Gastrocnemius medialis (tissue), 4 donors: Measurements from ENCODE around the gene FAM124A. TPM values are rescaled to one million over a fixed set of nuclear protein-coding genes. Genes with fewer than 3 reads are reported as not detected.

ENCODE experiments used
- ATAC-seq, 2 donors: fragments of 150-250 bp; one replicate each; pipeline ENCODE4 v1.9.1; 2016
- DNase-seq, 2 donors: peaks; one replicate each; pipeline ENCODE4 v3.0.0-alpha.2; 2019
- H3K27ac ChIP-seq, 4 donors: fragments of 200-600 bp; sonication (generic); 1 replicate in 1 of 4; 2 replicates in 3 of 4; pipeline ENCODE4 v1.5.1; 2016 to 2018; ENCODE audit warnings: mild to moderate bottlenecking in 2 of 4, moderate library complexity in 1 of 4
- H3K27me3 ChIP-seq, 3 donors: fragments of 200-600 bp; sonication (generic) in 2 of 3; 1 replicate in 1 of 3; 2 replicates in 2 of 3; pipeline versions ENCODE4 v1.5.1 to v1.6.0; 2016 to 2019; ENCODE audit warnings: mild to moderate bottlenecking in 1 of 3, moderate library complexity in 1 of 3
- H3K36me3 ChIP-seq, 2 donors: fragments of 200-600 bp; sonication (generic) in 1 of 2; one replicate each; pipeline ENCODE4 v1.5.1; 2017 to 2018
- H3K4me1 ChIP-seq, 2 donors: fragments of 200-600 bp; sonication (generic) in 1 of 2; one replicate each; pipeline ENCODE4 v1.5.1; 2016 to 2017; ENCODE audit warnings: mild to moderate bottlenecking in 2 of 2
- H3K4me3 ChIP-seq, 4 donors: fragments of 200-600 bp; sonication (generic) in 3 of 4; 1 replicate in 1 of 4; 2 replicates in 3 of 4; pipeline ENCODE4 v1.5.1; 2016 to 2019; ENCODE audit warnings: mild to moderate bottlenecking in 2 of 4
- H3K9me3 ChIP-seq, 3 donors: fragments of 200-600 bp; sonication (generic) in 2 of 3; 1 replicate in 1 of 3; 2 replicates in 2 of 3; pipeline ENCODE4 v1.5.1; 2016 to 2019
- CTCF ChIP-seq, 5 experiments: fragments of 450-650 bp in 3 of 5; fragments of 200-600 bp in 2 of 5; sonication (generic) in 2 of 5; IDR thresholded peaks in 4 of 5; conservative IDR thresholded peaks in 1 of 5; 1 replicate in 4 of 5; 2 replicates in 1 of 5; pipeline ENCODE4 v1.5.1; 2016 to 2019; ENCODE audit warnings: antibody characterized with exemption in 5 of 5, mild to moderate bottlenecking in 3 of 5, moderate library complexity in 3 of 5
- POLR2A ChIP-seq, 2 donors: fragments of 450-650 bp; IDR thresholded peaks; one replicate each; pipeline ENCODE4 v1.6.1; 2017; ENCODE audit warnings: antibody characterized with exemption in 2 of 2, mild to moderate bottlenecking in 2 of 2, moderate library complexity in 2 of 2
- in situ Hi-C, 4 donors: fragments of 200-750 bp; cut with MboI; loops; one replicate each; pipeline versions ENCODE4 v1.15.0 to v1.8.0; 2017; ENCODE audit warnings: low sequenced_read_pairs in 4 of 4
- intact Hi-C: fragments of 100-400 bp; cut with DNase I; formaldehyde crosslinking; loops from one replicate; pipeline ENCODE4 v1.15.1; 2023; ENCODE audit warnings: low total_unique reads
- total RNA-seq, 4 donors: library from RNA; depleted of rRNA; stranded (reverse); fragments of >200 nt; gene quantifications; one replicate each; pipeline versions ENCODE4 v1.1.0 to v1.2.3, GENCODE V29; 2016

FAM124A gene
- total RNA-seq, 4 donors from 2014 or later, result 0.66 to 2.0 (median 0.81) TPM

- intact Hi-C loops (no loop called here), in situ Hi-C loops (no loop called here)
- Histone ChIP-seq H3K4me1 (no peaks in the 10 kb centered on the region), H3K27ac (no peak overlapping the region), H3K4me3 (no peak overlapping the region), H3K9me3 (no peaks in the 10 kb centered on the region), H3K27me3 (no peaks in the 10 kb centered on the region), H3K36me3 (no peaks in the 10 kb centered on the region)
- no peak for TF ChIP-seq CTCF (IDR thresholded peaks at IDR 0.05 in 4 of 5, conservative IDR thresholded peaks at IDR 0.05 in 1 of 5)
- TF ChIP-seq POLR2A (IDR thresholded peaks at IDR 0.05), result no peak
- DNase-seq (no peak), ATAC-seq (no peak)
Observed at GRCh38 chr13:51243832-51244231, 21.6 kb downstream of the FAM124A start.

- no peak overlapping the region for H3K27ac ChIP-seq
- H3K4me1 ChIP-seq, result no peaks in the 10 kb centered on the region
- H3K27me3 ChIP-seq, result no peaks in the 10 kb centered on the region
- no peak overlapping the region for H3K4me3 ChIP-seq
- no peak for ATAC-seq
- in situ Hi-C loops (no loop called here), intact Hi-C loops (no loop called here)
- no peak for DNase-seq
- no peaks in the 10 kb centered on the region for H3K36me3 ChIP-seq
- no peak for TF ChIP-seq CTCF (IDR thresholded peaks at IDR 0.05 in 4 of 5, conservative IDR thresholded peaks at IDR 0.05 in 1 of 5)
- TF ChIP-seq POLR2A (IDR thresholded peaks at IDR 0.05), result no peak
- no peaks in the 10 kb centered on the region for H3K9me3 ChIP-seq
Observed at GRCh38 chr13:51244637-51245405, 22.6 kb downstream of the FAM124A start.

GRCh38 chr13:51245583-51245982 lies 23.4 kb downstream of the FAM124A start:
- no peak for ATAC-seq
- TF ChIP-seq POLR2A (IDR thresholded peaks at IDR 0.05) (no peak), CTCF (IDR thresholded peaks at IDR 0.05 in 4 of 5, conservative IDR thresholded peaks at IDR 0.05 in 1 of 5) (no peak)
- no peaks in the 10 kb centered on the region for H3K27me3 ChIP-seq
- in situ Hi-C loops (no loop called here), intact Hi-C loops (no loop called here)
- H3K4me3 ChIP-seq, result no peak overlapping the region
- H3K4me1 ChIP-seq, result no peaks in the 10 kb centered on the region
- no peaks in the 10 kb centered on the region for H3K9me3 ChIP-seq
- no peak overlapping the region for H3K27ac ChIP-seq
- H3K36me3 ChIP-seq, result no peaks in the 10 kb centered on the region
- no peak for DNase-seq

- ATAC-seq (no peak), DNase-seq (no peak)
- H3K4me1 ChIP-seq, result no peaks in the 10 kb centered on the region
Observed at GRCh38 chr13:51246025-51246417, 23.8 kb downstream of the FAM124A start.

More at GRCh38 chr13:51246025-51246417, 23.8 kb downstream of the FAM124A start:
- Histone ChIP-seq H3K36me3 (no peaks in the 10 kb centered on the region), H3K27me3 (no peaks in the 10 kb centered on the region), H3K4me3 (no peak overlapping the region), H3K9me3 (no peaks in the 10 kb centered on the region), H3K27ac (no peak overlapping the region)
- in situ Hi-C loops (no loop called here), intact Hi-C loops (no loop called here)
- TF ChIP-seq CTCF (IDR thresholded peaks at IDR 0.05 in 4 of 5, conservative IDR thresholded peaks at IDR 0.05 in 1 of 5) (no peak), POLR2A (IDR thresholded peaks at IDR 0.05) (no peak)
